Spleen (tissue), 7 donors: ENCODE data around the gene ITPR1.

ENCODE experiments used
- POLR2AphosphoS5 ChIP-seq, 3 donors: sonication (generic); formaldehyde crosslinking; IDR thresholded peaks; one replicate each; pipeline ENCODE4 v1.5.1; 2017; ENCODE audit warnings: antibody characterized with exemption in 3 of 3
- TF ChIP-seq, protein P1 (sequence below), 11 experiments: fragments of 200-600 bp in 7 of 11; fragments of 450-650 bp in 4 of 11; sonication (generic) in 4 of 11; IDR thresholded peaks in 8 of 11; conservative IDR thresholded peaks in 3 of 11; 1 replicate in 7 of 11; 2 replicates in 4 of 11; pipeline versions ENCODE4 v1.4.0 to v1.8.0; 2016 to 2021; ENCODE audit warnings: antibody characterized with exemption in 11 of 11, inconsistent platforms in 4 of 11, mild to moderate bottlenecking in 1 of 11
- donor health status: DM: no; HTN: no; CAD: no; lungs with moderate emphysema.
- donor health status: DM: no; HTN: no; CAD: no.
- donor health status: DM: no; HTN: no; CAD: no.

DNA sequence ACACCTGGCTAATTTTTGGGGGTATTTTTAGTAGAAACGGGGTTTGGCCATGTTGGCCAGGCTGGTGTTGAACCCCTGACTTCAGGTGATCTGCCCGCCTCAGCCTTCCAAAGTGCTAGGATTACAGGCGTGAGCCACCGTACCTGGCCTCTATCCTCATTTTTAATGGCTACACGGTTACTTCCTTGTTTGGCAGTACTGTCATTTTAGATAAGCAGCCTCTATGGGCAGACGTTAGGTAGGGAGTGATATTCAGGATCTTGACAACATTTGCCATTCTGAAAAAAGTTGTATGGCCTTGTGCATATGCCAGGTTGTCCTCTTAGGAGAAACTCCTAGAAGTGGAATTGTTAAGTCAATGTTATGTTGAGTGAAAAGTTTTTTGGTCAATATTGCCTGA is 141.7 kb downstream of the ITPR1 start:
- TF ChIP-seq, protein P1, sequence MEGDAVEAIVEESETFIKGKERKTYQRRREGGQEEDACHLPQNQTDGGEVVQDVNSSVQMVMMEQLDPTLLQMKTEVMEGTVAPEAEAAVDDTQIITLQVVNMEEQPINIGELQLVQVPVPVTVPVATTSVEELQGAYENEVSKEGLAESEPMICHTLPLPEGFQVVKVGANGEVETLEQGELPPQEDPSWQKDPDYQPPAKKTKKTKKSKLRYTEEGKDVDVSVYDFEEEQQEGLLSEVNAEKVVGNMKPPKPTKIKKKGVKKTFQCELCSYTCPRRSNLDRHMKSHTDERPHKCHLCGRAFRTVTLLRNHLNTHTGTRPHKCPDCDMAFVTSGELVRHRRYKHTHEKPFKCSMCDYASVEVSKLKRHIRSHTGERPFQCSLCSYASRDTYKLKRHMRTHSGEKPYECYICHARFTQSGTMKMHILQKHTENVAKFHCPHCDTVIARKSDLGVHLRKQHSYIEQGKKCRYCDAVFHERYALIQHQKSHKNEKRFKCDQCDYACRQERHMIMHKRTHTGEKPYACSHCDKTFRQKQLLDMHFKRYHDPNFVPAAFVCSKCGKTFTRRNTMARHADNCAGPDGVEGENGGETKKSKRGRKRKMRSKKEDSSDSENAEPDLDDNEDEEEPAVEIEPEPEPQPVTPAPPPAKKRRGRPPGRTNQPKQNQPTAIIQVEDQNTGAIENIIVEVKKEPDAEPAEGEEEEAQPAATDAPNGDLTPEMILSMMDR (IDR thresholded peaks at IDR 0.05 in 8 of 11, conservative IDR thresholded peaks at IDR 0.05 in 3 of 11): no peak
- no peak for TF ChIP-seq POLR2AphosphoS5 (IDR thresholded peaks at IDR 0.05)
